Measurements from ENCODE around the gene MRPS24. TPM values are rescaled to one million over a fixed set of nuclear protein-coding genes. Genes with fewer than 3 reads are reported as not detected.

Gene MRPS24
- total RNA-seq, 1 experiment from 2014 or later, result 156 TPM

GRCh38 chr7:43869006-43869866 is at the start of gene MRPS24 (continued):
- no peak for TF ChIP-seq CTCF (IDR thresholded peaks at IDR 0.05 in 2 of 3, conservative IDR thresholded peaks at IDR 0.05 in 1 of 3; ENCODE audit: borderline replicate concordance in 1 of 3, insufficient read depth in 1 of 3, low read depth in 2 of 3, low read length in 2 of 3)
- peak; percentile 85 for TF ChIP-seq MAX (IDR thresholded peaks at IDR 0.05)
- TF ChIP-seq ZFX (IDR thresholded peaks at IDR 0.05), result peak; percentile 54
- TF ChIP-seq EZH2phosphoT487 (IDR thresholded peaks at IDR 0.05; ENCODE audit: borderline replicate concordance), result no peak
- TF ChIP-seq SP1 (IDR thresholded peaks at IDR 0.05; ENCODE audit: low read depth), result peak; percentile 75

GRCh38 chr7:43915907-43916306 is 46.6 kb upstream of the MRPS24 start:
- Histone ChIP-seq H3K27me3 (ENCODE audit: insufficient read depth, low read length) (no peaks in the 10 kb centered on the region), H3K9me3 (ENCODE audit: control insufficient read depth in 1 of 2, insufficient read depth in 1 of 2, low read depth in 1 of 2, low read length in 2 of 2) (no peaks in the 10 kb centered on the region), H3K9ac (ENCODE audit: low read length) (no peak overlapping the region), H3K27ac (ENCODE audit: low read depth, low read length) (no peak overlapping the region), H4K20me1 (ENCODE audit: insufficient read depth) (no peaks in the 10 kb centered on the region), H3K9me2 (ENCODE audit: insufficient read depth) (no peaks in the 10 kb centered on the region), H3K4me3 (replicated peaks in 1 of 2; ENCODE audit: low read depth in 1 of 2, low read length in 2 of 2) (no peak overlapping the region), H3K4me1 (ENCODE audit: control insufficient read depth in 1 of 2, insufficient read depth in 2 of 2, low read length in 2 of 2) (no peaks in the 10 kb centered on the region), H3K79me2 (ENCODE audit: insufficient read depth, low read length) (no peaks in the 10 kb centered on the region), H2AFZ (ENCODE audit: low read depth, low read length, poor library complexity, severe bottlenecking) (no peak overlapping the region), H3K4me2 (ENCODE audit: low read length) (no peak overlapping the region), H3K36me3 (ENCODE audit: control insufficient read depth in 1 of 2, insufficient read depth in 2 of 2, low read length in 2 of 2) (no peaks in the 10 kb centered on the region)
- POLR2A ChIA-PET, result no interaction called here
- TF ChIP-seq POLR2A (IDR thresholded peaks at IDR 0.05; ENCODE audit: borderline replicate concordance, extremely low read depth, insufficient read depth, insufficient read length) (no peak), EGR1 (IDR thresholded peaks at IDR 0.05; ENCODE audit: low read depth) (no peak), SIN3A (IDR thresholded peaks at IDR 0.05; ENCODE audit: low read depth) (no peak), ZFX (IDR thresholded peaks at IDR 0.05) (no peak), ATF3 (IDR thresholded peaks at IDR 0.05) (no peak), ELF1 (IDR thresholded peaks at IDR 0.05; ENCODE audit: borderline replicate concordance, low read depth) (no peak), CTCF (IDR thresholded peaks at IDR 0.05 in 2 of 3, conservative IDR thresholded peaks at IDR 0.05 in 1 of 3; ENCODE audit: borderline replicate concordance in 1 of 3, insufficient read depth in 1 of 3, low read depth in 2 of 3, low read length in 2 of 3) (no peak), FOSL1 (IDR thresholded peaks at IDR 0.05; ENCODE audit: low read depth) (no peak), SRF (IDR thresholded peaks at IDR 0.05; ENCODE audit: low read depth) (no peak)
- DNase-seq (ENCODE audit: low read depth, low spot score) (no peak), ATAC-seq (no peak)
- CTCF ChIA-PET, result no interaction called here
- intact Hi-C loops (cut with micrococcal nuclease), result no loop called here
- RAD21 ChIA-PET (ENCODE audit: low non-redundant PET in 1 of 2, low total read pairs in 2 of 2, uncharacterized antibody in 2 of 2, unreplicated experiment in 2 of 2), result no interaction called here
- no TSS peak for BruUV-seq (replicated peaks)
